GM18508 (cell line): ENCODE results near the gene LONP1.
A peak's percentile ranks its signal among the peaks of the same experiment; 100 is the strongest.
"Not testable (repeated sequence)": the region's sequence is repeated elsewhere in the genome, so short reads cannot be mapped to it uniquely, and the experiment has no call there.

Source experiments
- ATAC-seq: cut with Tn5 transposase; IDR thresholded peaks from one replicate; pipeline ENCODE4 v1.9.1; 2021; ENCODE audit warnings: moderate number of reproducible peaks; ENCODE audit not compliant: insufficient read depth, unreplicated experiment

Gene LONP1

GRCh38 chr19:5694167-5694955 is 25.6 kb downstream of the LONP1 start:
- no peak for ATAC-seq

- no peak for ATAC-seq
These were observed 26.5 kb downstream of the LONP1 start for GRCh38 chr19:5693195-5694166.

GRCh38 chr19:5692723-5693194 is 27.2 kb downstream of the LONP1 start:
- ATAC-seq, result no peak

GRCh38 chr19:5691822-5692722 is 27.9 kb downstream of the LONP1 start:
- ATAC-seq, result no peak

GRCh38 chr19:5690955-5691821 is 28.8 kb downstream of the LONP1 start:
- no peak for ATAC-seq

GRCh38 chr19:5690125-5690954 is 29.6 kb downstream of the LONP1 start, which contains the start of gene RPL36:
RPL36 (plus strand) TSS chr19:5690295; CDS start chr19:5690508, 213 bp downstream.
- no peak for ATAC-seq

- not testable (repeated sequence) for ATAC-seq
These were observed 31.6 kb downstream of the LONP1 start for GRCh38 chr19:5688262-5688881.

GRCh38 chr19:5687360-5688198 is 32.4 kb downstream of the LONP1 start:
- no peak for ATAC-seq

- peak; percentile 29 for ATAC-seq
These were observed 33.1 kb downstream of the LONP1 start for GRCh38 chr19:5686647-5687359.

- no peak for ATAC-seq
These were observed 33.7 kb downstream of the LONP1 start for GRCh38 chr19:5686326-5686646.

- no peak for ATAC-seq
These were observed 35.1 kb downstream of the LONP1 start for GRCh38 chr19:5684694-5685430.

GRCh38 chr19:5683177-5683886 is 36.6 kb downstream of the LONP1 start:
- ATAC-seq, result no peak

GRCh38 chr19:5682107-5682482 is 37.9 kb downstream of the LONP1 start:
- ATAC-seq, result no peak

GRCh38 chr19:5681391-5682106 is 38.4 kb downstream of the LONP1 start:
- no peak for ATAC-seq
